ENCODE data around the gene GABBR2. TPM values are rescaled to one million over a fixed set of nuclear protein-coding genes. Genes with fewer than 3 reads are reported as not detected.

Gene GABBR2
- total and polyA plus RNA-seq, 4 donors: 20.0 to 140 (median 93.3) TPM

GRCh38 chr9:98571643-98572042 is 137.1 kb downstream of the GABBR2 start:
- Histone ChIP-seq H3K27me3 (ENCODE audit: control insufficient read depth, insufficient read depth, low read length) (no peaks in the 10 kb centered on the region), H3K36me3 (ENCODE audit: control insufficient read depth, insufficient read depth, low read length) (peaks cover 10% of the 10 kb centered on the region), H3K4me3 (ENCODE audit: low read depth, low read length) (no peak overlapping the region), H3K27ac (ENCODE audit: low read depth, low read length) (no peak overlapping the region), H3K9me3 (ENCODE audit: control insufficient read depth, insufficient read depth, low read length) (no peaks in the 10 kb centered on the region), H3K4me1 (ENCODE audit: control insufficient read depth, insufficient read depth, low read length) (peaks cover 48% of the 10 kb centered on the region)
- DNase-seq (ENCODE audit: low read depth in 4 of 6, low spot score in 6 of 6): no peak
- 76% methylated on average over 3 of the region's 3 CpGs for WGBS (ENCODE audit: insufficient coverage)

DNA sequence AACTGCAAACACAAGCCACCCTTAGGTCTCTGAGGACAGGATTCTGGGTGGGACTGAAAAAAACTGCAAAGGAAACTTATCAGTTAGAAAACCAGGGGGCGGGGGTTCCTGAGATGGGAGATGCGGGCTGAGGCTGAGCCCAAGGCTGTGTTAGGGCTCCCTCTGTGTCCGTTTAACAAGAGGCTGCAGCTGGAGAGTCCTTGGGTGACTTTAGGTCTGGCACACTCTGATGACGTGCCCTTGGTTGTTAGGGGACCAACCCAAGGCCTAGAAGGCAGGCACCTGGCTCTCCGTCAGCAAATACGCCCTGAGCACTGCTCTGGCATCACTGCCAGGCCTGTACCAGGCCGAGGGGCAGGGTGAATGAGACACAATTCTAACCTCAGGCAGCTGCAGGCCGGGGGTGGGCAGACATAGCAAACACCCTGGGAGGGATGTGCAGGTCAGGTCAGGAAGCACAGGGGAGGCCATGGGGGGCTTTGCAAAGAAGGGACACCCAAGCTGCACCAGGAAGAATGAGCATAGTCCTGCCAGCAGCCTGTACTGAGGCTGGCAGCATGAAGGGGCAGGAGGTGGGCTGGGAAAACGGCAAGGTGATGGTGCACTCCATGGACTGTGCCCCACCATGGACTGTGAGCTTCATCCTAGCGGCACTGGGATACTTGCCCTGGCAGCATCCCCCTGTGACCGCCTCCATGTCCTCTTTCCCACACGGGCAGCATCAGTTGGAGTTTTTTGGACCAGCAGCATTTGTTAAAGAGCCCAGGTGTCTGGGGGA is 137.9 kb downstream of the GABBR2 start:
- no peak overlapping the region for H3K27ac ChIP-seq (ENCODE audit: low read depth, low read length)
- no peaks in the 10 kb centered on the region for H3K9me3 ChIP-seq (ENCODE audit: control insufficient read depth, insufficient read depth, low read length)
- 71% methylated on average over 12 of the region's 12 CpGs for WGBS (ENCODE audit: insufficient coverage)
- DNase-seq (ENCODE audit: low read depth in 4 of 6, low spot score in 6 of 6): no peak
- peaks cover 48% of the 10 kb centered on the region for H3K4me1 ChIP-seq (ENCODE audit: control insufficient read depth, insufficient read depth, low read length)
- H3K4me3 ChIP-seq (ENCODE audit: low read depth, low read length): no peak overlapping the region
- H3K27me3 ChIP-seq (ENCODE audit: control insufficient read depth, insufficient read depth, low read length): no peaks in the 10 kb centered on the region
- H3K36me3 ChIP-seq (ENCODE audit: control insufficient read depth, insufficient read depth, low read length): peaks cover 8% of the 10 kb centered on the region

- no peak overlapping the region for H3K4me3 ChIP-seq (ENCODE audit: low read depth, low read length)
- peaks cover 48% of the 10 kb centered on the region for H3K4me1 ChIP-seq (ENCODE audit: control insufficient read depth, insufficient read depth, low read length)
- DNase-seq (ENCODE audit: low read depth in 4 of 6, low spot score in 6 of 6): no peak
- H3K36me3 ChIP-seq (ENCODE audit: control insufficient read depth, insufficient read depth, low read length): peaks cover 6% of the 10 kb centered on the region
- no peak overlapping the region for H3K27ac ChIP-seq (ENCODE audit: low read depth, low read length)
- 59% methylated on average over 2 of the region's 9 CpGs for WGBS (ENCODE audit: insufficient coverage)
- H3K9me3 ChIP-seq (ENCODE audit: control insufficient read depth, insufficient read depth, low read length): no peaks in the 10 kb centered on the region
- H3K27me3 ChIP-seq (ENCODE audit: control insufficient read depth, insufficient read depth, low read length): no peaks in the 10 kb centered on the region
Measured at GRCh38 chr9:98570055-98570454, 138.7 kb downstream of the GABBR2 start.

GRCh38 chr9:98569491-98569890 is 139.2 kb downstream of the GABBR2 start:
- Histone ChIP-seq H3K9me3 (ENCODE audit: control insufficient read depth, insufficient read depth, low read length) (no peaks in the 10 kb centered on the region), H3K27ac (ENCODE audit: low read depth, low read length) (no peak overlapping the region), H3K27me3 (ENCODE audit: control insufficient read depth, insufficient read depth, low read length) (no peaks in the 10 kb centered on the region), H3K4me1 (ENCODE audit: control insufficient read depth, insufficient read depth, low read length) (peaks cover 48% of the 10 kb centered on the region), H3K4me3 (ENCODE audit: low read depth, low read length) (no peak overlapping the region), H3K36me3 (ENCODE audit: control insufficient read depth, insufficient read depth, low read length) (peaks cover 8% of the 10 kb centered on the region)
- DNase-seq (ENCODE audit: low read depth in 4 of 6, low spot score in 6 of 6): no peak
- 87% methylated on average over 3 of the region's 4 CpGs for WGBS (ENCODE audit: insufficient coverage)

DNA sequence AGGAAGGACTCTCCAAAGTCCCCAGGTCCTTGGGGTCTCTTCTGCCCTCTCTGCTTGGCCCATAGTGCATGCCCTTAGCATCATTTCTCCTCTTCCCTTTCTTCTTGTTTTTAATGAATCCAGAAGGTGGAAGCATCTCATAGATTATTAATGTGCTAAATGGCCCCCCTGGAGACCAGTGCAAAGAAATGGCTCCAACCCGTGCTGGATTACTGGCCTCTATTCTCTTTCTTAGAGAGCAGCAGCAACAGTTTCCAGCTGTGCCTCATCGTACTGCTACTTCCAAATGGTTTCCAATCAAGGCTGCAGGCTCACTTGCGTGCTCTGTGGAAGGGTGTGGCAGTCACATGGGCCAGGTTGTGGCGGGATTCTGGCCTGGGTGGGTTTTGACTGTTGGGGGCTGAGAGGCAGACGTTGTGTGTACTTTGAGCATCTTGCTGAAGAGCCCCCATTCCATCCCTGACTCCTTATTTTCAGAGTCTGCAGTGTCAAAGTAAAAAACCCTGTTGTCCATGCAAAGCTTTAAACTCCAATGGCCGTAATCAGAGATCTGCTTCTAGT is 139.7 kb downstream of the GABBR2 start:
- no peak overlapping the region for H3K27ac ChIP-seq (ENCODE audit: low read depth, low read length)
- peak in 1 of 6 donors; percentile 60 for DNase-seq (ENCODE audit: low read depth in 4 of 6, low spot score in 6 of 6)
- H3K9me3 ChIP-seq (ENCODE audit: control insufficient read depth, insufficient read depth, low read length): no peaks in the 10 kb centered on the region
- no peaks in the 10 kb centered on the region for H3K27me3 ChIP-seq (ENCODE audit: control insufficient read depth, insufficient read depth, low read length)
- peaks cover 8% of the 10 kb centered on the region for H3K36me3 ChIP-seq (ENCODE audit: control insufficient read depth, insufficient read depth, low read length)
- H3K4me3 ChIP-seq (ENCODE audit: low read depth, low read length): no peak overlapping the region
- WGBS (ENCODE audit: insufficient coverage): 51% methylated on average over 5 of the region's 6 CpGs
- peaks cover 48% of the 10 kb centered on the region for H3K4me1 ChIP-seq (ENCODE audit: control insufficient read depth, insufficient read depth, low read length)

DNA sequence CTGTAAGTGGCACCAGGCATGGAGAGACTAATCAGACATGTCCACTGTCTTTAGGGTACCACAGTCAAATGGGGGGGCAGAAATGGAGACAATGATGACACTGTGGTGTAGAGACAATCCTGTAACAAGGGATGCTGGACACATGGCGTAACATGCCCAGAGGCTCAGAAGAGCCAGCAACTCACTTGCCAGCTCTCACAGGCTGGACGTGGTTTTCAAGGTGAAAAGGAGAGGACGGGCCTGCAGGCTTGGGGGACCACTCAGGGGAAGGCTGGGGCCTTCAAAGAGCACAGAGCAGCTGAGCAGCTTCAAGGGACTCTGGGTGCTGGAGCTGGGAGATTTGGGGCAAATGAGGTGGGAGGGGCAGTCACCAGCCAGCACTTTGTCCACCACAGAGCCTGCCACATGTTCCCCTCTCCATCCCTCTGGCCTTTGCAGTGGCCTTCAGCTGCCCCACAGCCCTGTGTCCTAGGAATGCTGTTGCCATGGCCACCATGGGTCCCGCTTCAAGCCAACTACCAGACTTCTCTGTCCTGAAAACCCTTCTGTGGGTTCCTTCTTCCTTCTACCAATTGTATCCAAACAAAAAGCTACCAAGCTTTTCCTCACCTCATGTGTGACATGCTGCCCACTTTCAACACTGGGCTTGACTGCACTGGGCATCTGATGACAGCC is 140.4 kb downstream of the GABBR2 start:
- DNase-seq (ENCODE audit: low read depth in 4 of 6, low spot score in 6 of 6): no peak
- Histone ChIP-seq H3K4me3 (ENCODE audit: low read depth, low read length) (no peak overlapping the region), H3K36me3 (ENCODE audit: control insufficient read depth, insufficient read depth, low read length) (peaks cover 8% of the 10 kb centered on the region), H3K27me3 (ENCODE audit: control insufficient read depth, insufficient read depth, low read length) (no peaks in the 10 kb centered on the region), H3K27ac (ENCODE audit: low read depth, low read length) (no peak overlapping the region), H3K9me3 (ENCODE audit: control insufficient read depth, insufficient read depth, low read length) (no peaks in the 10 kb centered on the region), H3K4me1 (ENCODE audit: control insufficient read depth, insufficient read depth, low read length) (peaks cover 48% of the 10 kb centered on the region)
- WGBS (ENCODE audit: insufficient coverage): 85% methylated on average over 4 of the region's 4 CpGs

DNA sequence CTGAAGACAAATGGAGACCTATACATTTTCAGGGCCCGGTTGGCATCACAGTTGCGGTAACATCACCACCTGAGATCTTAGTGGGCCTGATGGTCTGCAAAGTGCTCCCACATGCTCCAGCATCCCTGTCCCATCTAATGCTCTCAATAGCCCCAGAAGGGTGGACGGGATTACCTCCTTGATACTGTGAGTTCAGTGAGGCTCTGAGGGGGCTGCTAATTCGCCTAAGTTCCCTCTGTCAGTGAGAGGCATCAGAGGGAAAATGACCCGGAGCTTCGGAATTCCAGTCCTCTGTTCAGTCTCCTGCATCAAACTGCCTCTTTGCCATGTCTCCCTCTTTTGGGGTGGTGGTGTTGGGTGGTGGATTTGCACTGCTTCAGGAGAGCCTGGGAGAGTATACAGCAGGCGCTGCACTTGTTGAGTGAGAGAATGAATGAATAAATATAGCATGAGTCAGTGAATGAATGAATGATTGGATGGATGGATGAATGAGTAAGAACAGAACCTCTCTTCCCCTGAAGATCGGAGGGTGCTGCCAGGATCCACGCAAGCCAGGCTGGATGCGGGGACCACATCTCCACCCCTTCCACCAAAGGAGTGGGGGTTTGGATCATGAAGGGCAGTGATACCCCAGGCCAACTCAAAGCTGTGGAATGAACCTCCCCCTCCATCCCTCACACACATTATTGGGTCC is 141.0 kb downstream of the GABBR2 start:
- Histone ChIP-seq H3K27me3 (ENCODE audit: control insufficient read depth, insufficient read depth, low read length) (no peaks in the 10 kb centered on the region), H3K27ac (ENCODE audit: low read depth, low read length) (no peak overlapping the region), H3K9me3 (ENCODE audit: control insufficient read depth, insufficient read depth, low read length) (no peaks in the 10 kb centered on the region), H3K4me1 (ENCODE audit: control insufficient read depth, insufficient read depth, low read length) (peaks cover 43% of the 10 kb centered on the region), H3K36me3 (ENCODE audit: control insufficient read depth, insufficient read depth, low read length) (peaks cover 8% of the 10 kb centered on the region), H3K4me3 (ENCODE audit: low read depth, low read length) (no peak overlapping the region)
- 71% methylated on average over 3 of the region's 10 CpGs for WGBS (ENCODE audit: insufficient coverage)
- no peak for DNase-seq (ENCODE audit: low read depth in 4 of 6, low spot score in 6 of 6)

DNA sequence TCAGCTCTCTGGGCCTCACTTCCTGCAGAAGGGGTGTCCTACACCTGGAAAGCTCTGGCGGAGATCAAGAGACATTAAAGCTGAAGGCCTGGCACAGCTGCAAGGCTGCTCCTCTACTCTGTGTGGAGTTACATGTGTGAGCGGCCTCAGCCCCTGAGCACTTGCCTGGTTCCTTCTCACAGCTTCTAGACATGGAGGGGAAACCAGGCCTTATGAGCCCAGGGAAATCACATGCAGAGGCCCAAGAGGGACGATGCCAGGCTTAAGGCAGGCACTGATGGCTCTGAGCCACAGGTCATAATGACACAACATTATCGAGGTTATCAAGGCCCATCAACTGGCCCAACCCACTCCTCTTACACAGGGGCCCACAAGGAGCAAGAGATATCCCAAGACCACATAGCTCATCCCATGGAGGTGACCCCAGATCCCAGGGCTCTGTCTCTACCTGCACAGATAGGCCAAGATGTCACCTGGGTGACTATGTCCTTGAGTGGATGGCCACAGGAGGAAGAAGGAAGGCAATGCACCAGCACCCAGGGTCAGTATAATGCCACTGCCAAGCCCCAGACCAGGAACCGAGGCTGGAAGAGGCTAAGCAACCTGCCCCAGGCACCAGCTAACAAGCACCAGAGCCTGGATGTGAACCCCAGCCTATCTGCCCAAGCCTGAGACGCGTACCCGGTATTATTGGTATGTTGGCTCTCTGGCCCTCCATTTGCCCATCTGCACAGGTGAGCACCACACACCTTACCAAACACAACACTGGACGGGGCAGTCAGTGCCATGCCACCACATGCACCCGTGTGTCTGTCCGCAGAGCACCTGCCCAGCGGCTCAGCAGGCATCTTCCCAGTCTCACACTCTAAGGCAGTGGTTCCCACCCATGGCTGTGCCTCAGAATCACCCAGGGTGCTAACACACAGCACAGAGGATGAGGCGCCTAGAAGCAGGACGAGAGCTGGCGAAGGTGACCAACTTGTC is 143.3 kb downstream of the GABBR2 start:
- Histone ChIP-seq H3K27ac (ENCODE audit: low read depth, low read length) (no peak overlapping the region), H3K36me3 (ENCODE audit: control insufficient read depth, insufficient read depth, low read length) (peaks cover 5% of the 10 kb centered on the region), H3K9me3 (ENCODE audit: control insufficient read depth, insufficient read depth, low read length) (no peaks in the 10 kb centered on the region), H3K27me3 (ENCODE audit: control insufficient read depth, insufficient read depth, low read length) (no peaks in the 10 kb centered on the region), H3K4me1 (ENCODE audit: control insufficient read depth, insufficient read depth, low read length) (peaks cover 22% of the 10 kb centered on the region), H3K4me3 (ENCODE audit: low read depth, low read length) (no peak overlapping the region)
- 96% methylated on average over 14 of the region's 15 CpGs for WGBS (ENCODE audit: insufficient coverage)
- no peak for DNase-seq (ENCODE audit: low read depth in 4 of 6, low spot score in 6 of 6)

DNA sequence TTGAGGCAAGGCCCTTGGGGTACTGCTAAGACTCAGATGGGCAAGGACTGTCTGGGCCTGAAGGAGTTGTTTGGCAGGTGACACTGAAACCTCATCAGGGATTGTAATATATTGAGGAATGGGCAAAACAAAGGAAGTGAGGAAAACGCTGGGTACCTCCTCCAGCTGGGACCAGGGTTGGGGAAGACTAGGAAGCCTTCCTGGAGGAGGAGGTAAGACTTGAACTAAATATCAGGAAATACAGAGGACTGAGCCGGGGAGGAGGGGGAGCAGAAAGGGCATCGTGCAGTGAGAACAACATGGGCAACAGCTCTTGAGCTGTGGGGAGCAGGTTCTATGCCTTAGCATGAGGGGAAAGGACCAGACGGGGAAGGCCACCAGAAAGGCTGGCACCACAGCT is 144.0 kb downstream of the GABBR2 start:
- no peak for DNase-seq (ENCODE audit: low read depth in 4 of 6, low spot score in 6 of 6)
- H3K27me3 ChIP-seq (ENCODE audit: control insufficient read depth, insufficient read depth, low read length): no peaks in the 10 kb centered on the region
- H3K27ac ChIP-seq (ENCODE audit: low read depth, low read length): no peak overlapping the region
- H3K9me3 ChIP-seq (ENCODE audit: control insufficient read depth, insufficient read depth, low read length): no peaks in the 10 kb centered on the region
- H3K36me3 ChIP-seq (ENCODE audit: control insufficient read depth, insufficient read depth, low read length): peaks cover 5% of the 10 kb centered on the region
- H3K4me1 ChIP-seq (ENCODE audit: control insufficient read depth, insufficient read depth, low read length): peaks cover 18% of the 10 kb centered on the region
- no peak overlapping the region for H3K4me3 ChIP-seq (ENCODE audit: low read depth, low read length)
- WGBS (ENCODE audit: insufficient coverage): 79% methylated on average over 3 of the region's 4 CpGs

All from spinal cord (tissue), 10 donors.